IMR-90 (cell line): Measurements from ENCODE around the gene PLA2G2D. TPM values are rescaled to one million over a fixed set of nuclear protein-coding genes. Genes with fewer than 3 reads are reported as not detected.

Source experiments
- ATAC-seq: fragments of 200-7000 bp; cut with Tn5 transposase; 2 replicates; pipeline ENCODE4 v1.9.1; 2020; ENCODE audit warnings: low read depth, mild to moderate bottlenecking, moderate library complexity
- BruUV-seq: library from RNA; stranded (reverse); fragments of 400-500 nt; replicated peaks from 2 replicates; lab custom pipeline; 2021; lab: Mats Ljungman, UMichigan
- CTCF ChIA-PET: fragments of 300-600 bp; formaldehyde crosslinking; extraction: SDS; loops from one replicate; lab custom pipeline; 2021; ENCODE audit warnings: antibody characterized with exemption; lab: Yijun Ruan, JAX
- POLR2A ChIA-PET: fragments of 300-600 bp; sonication (Branson Sonifier 250); formaldehyde crosslinking; loops from one replicate; lab custom pipeline; 2022; ENCODE audit warnings: antibody characterized with exemption; ENCODE audit not compliant: unreplicated experiment; lab: Charles Lee
- DNase-seq: peaks from one replicate; pipeline ENCODE4 v3.0.0; 2013
- H2AFZ ChIP-seq: replicated peaks from 2 replicates; pipeline ENCODE3; 2013; ENCODE audit warnings: low read length, mild to moderate bottlenecking; ENCODE audit not compliant: poor library complexity
- H2AK5ac ChIP-seq: 2 replicates; pipeline ENCODE4 v1.6.1; 2013; ENCODE audit warnings: low read depth, low read length, inconsistent platforms
- H2AK9ac ChIP-seq: replicated peaks from 2 replicates; pipeline ENCODE3; 2013; ENCODE audit warnings: mild to moderate bottlenecking, low read depth, low read length, moderate library complexity; ENCODE audit not compliant: poor library complexity
- H2BK120ac ChIP-seq: 2 replicates; pipeline ENCODE4 v1.6.1; 2013; ENCODE audit warnings: low read depth, low read length, inconsistent platforms
- H2BK15ac ChIP-seq: 3 replicates; pipeline ENCODE4 v1.6.1; 2013; ENCODE audit warnings: low read depth, low read length, inconsistent platforms
- H2BK20ac ChIP-seq: 2 replicates; pipeline ENCODE4 v1.6.1; 2013; ENCODE audit warnings: low read depth, mild to moderate bottlenecking, inconsistent platforms, low read length, moderate library complexity
- H2BK5ac ChIP-seq: 2 replicates; pipeline ENCODE4 v1.6.1; 2013; ENCODE audit warnings: mild to moderate bottlenecking, low read depth, low read length, inconsistent platforms; ENCODE audit not compliant: poor library complexity, severe bottlenecking
- H3K14ac ChIP-seq: replicated peaks from 2 replicates; pipeline ENCODE4 v1.6.1; 2013; ENCODE audit warnings: low read depth, low read length, inconsistent platforms
- H3K18ac ChIP-seq: 2 replicates; pipeline ENCODE4 v1.6.1; 2013; ENCODE audit warnings: low read depth, low read length, control low read depth
- H3K23ac ChIP-seq: 2 replicates; pipeline ENCODE4 v1.6.1; 2013; ENCODE audit warnings: low read depth, low read length, inconsistent platforms
- H3K27ac ChIP-seq: 2 replicates; pipeline ENCODE4 v1.5.1; 2013; ENCODE audit warnings: mild to moderate bottlenecking, control low read depth, low read length; ENCODE audit not compliant: insufficient read depth
- H3K27me3 ChIP-seq: 2 replicates; pipeline ENCODE4 v1.6.1; 2013; ENCODE audit warnings: low read length; ENCODE audit not compliant: control insufficient read depth, insufficient read depth
- H3K36me3 ChIP-seq: 2 replicates; pipeline ENCODE4 v1.6.1; 2013; ENCODE audit warnings: low read length, mixed read lengths; ENCODE audit not compliant: control insufficient read depth, insufficient read depth
- H3K4ac ChIP-seq: 2 replicates; pipeline ENCODE4 v1.6.1; 2013; ENCODE audit warnings: low read depth, low read length, inconsistent platforms
- H3K4me1 ChIP-seq: 2 replicates; pipeline ENCODE4 v1.6.1; 2013; ENCODE audit warnings: low read length, mixed read lengths; ENCODE audit not compliant: control insufficient read depth, insufficient read depth
- H3K4me2 ChIP-seq: 2 replicates; pipeline ENCODE4 v1.6.1; 2013; ENCODE audit warnings: low read depth, mild to moderate bottlenecking, control low read depth, low read length, moderate library complexity
- H3K4me3 ChIP-seq: 2 replicates; pipeline ENCODE4 v1.5.1; 2013; ENCODE audit warnings: low read depth, mild to moderate bottlenecking, control low read depth, low read length, moderate library complexity; ENCODE audit not compliant: insufficient read depth
- H3K56ac ChIP-seq: 2 replicates; pipeline ENCODE4 v1.6.1; 2013; ENCODE audit warnings: low read length, inconsistent platforms; ENCODE audit not compliant: insufficient read depth; ENCODE audit errors: extremely low read depth
- H3K79me1 ChIP-seq, 2 experiments: 2 replicates each; pipeline ENCODE4 v1.6.1; 2013; ENCODE audit warnings: low read length in 2 of 2, inconsistent platforms in 1 of 2, low read depth in 1 of 2
- H3K9ac ChIP-seq: 2 replicates; pipeline ENCODE4 v1.6.1; 2013; ENCODE audit warnings: low read depth, low read length, control low read depth
- H3K9me1 ChIP-seq: 2 replicates; pipeline ENCODE4 v1.6.1; 2013; ENCODE audit warnings: low read length, inconsistent platforms; ENCODE audit not compliant: insufficient read depth
- H3K9me3 ChIP-seq: 2 replicates; pipeline ENCODE4 v1.6.1; 2013; ENCODE audit warnings: low read length; ENCODE audit not compliant: control insufficient read depth, insufficient read depth
- H4K20me1 ChIP-seq: 2 replicates; pipeline ENCODE4 v1.6.1; 2013; ENCODE audit warnings: low read length, inconsistent platforms; ENCODE audit not compliant: insufficient read depth
- H4K5ac ChIP-seq: 2 replicates; pipeline ENCODE4 v1.6.1; 2013; ENCODE audit warnings: mild to moderate bottlenecking, low read depth, low read length, control low read depth
- H4K8ac ChIP-seq, 2 experiments: 2 replicates each; pipeline ENCODE4 v1.6.1; 2013; ENCODE audit warnings: low read depth in 2 of 2, low read length in 2 of 2, control low read depth in 1 of 2, inconsistent platforms in 1 of 2
- H4K91ac ChIP-seq: 2 replicates; pipeline ENCODE4 v1.6.1; 2013; ENCODE audit warnings: low read depth, low read length, inconsistent platforms; ENCODE audit not compliant: insufficient read depth
- POLR2A ChIP-seq: IDR thresholded peaks from 2 replicates; pipeline ENCODE4 v1.6.1; 2012; ENCODE audit warnings: mild to moderate bottlenecking, low read depth, low read length
- RCOR1 ChIP-seq: IDR thresholded peaks from 2 replicates; pipeline ENCODE4 v1.6.1; 2012; ENCODE audit warnings: mild to moderate bottlenecking, low read length, improper control_type of control experiment; ENCODE audit not compliant: insufficient replicate concordance
- WGBS, 2 experiments: methylation state at CpG; one replicate each; pipeline versions ENCODE4 v1.1.5 to v1.1.7; 2013; ENCODE audit warnings: missing lambda C conversion rate in 2 of 2; ENCODE audit not compliant: insufficient read length in 1 of 2; ENCODE audit errors: extremely low coverage in 2 of 2; 5-methylcytosine and 5-hydroxymethylcytosine counted together
- dilution Hi-C: fragments of 300-500 bp; cut with HindIII; formaldehyde crosslinking; loops from one replicate; pipeline ENCODE4 v1.14.3; 2018; ENCODE audit warnings: low sequenced_read_pairs; ENCODE audit not compliant: unreplicated experiment
- in situ Hi-C: fragments of 300-500 bp; cut with MboI; formaldehyde crosslinking; loops from 3 replicates; pipeline ENCODE4 v1.14.3; 2019; ENCODE audit warnings: low sequenced_read_pairs, inconsistent platforms, mixed read lengths
- intact Hi-C: fragments of 100-400 bp; cut with micrococcal nuclease; formaldehyde crosslinking; loops from 2 replicates; pipeline ENCODE4 v1.10.0; 2022
- polyA plus RNA-seq, 3 experiments: library from polyadenylated mRNA; depleted of rRNA; stranded (reverse); fragments of >200 nt; gene quantifications; 2 replicates each; pipeline ENCODE4 v1.2.3, GENCODE V29; 2012; ENCODE audit warnings: low replicate concordance in 1 of 3
- total RNA-seq: library from RNA; depleted of rRNA; stranded (reverse); fragments of >200 nt; gene quantifications from 2 replicates; pipeline ENCODE4 v1.2.3, GENCODE V29; 2012

Gene PLA2G2D
- total and polyA plus RNA-seq, 2 of the 4 experiments (the other 2 are of a cell fraction) = not detected

DNA sequence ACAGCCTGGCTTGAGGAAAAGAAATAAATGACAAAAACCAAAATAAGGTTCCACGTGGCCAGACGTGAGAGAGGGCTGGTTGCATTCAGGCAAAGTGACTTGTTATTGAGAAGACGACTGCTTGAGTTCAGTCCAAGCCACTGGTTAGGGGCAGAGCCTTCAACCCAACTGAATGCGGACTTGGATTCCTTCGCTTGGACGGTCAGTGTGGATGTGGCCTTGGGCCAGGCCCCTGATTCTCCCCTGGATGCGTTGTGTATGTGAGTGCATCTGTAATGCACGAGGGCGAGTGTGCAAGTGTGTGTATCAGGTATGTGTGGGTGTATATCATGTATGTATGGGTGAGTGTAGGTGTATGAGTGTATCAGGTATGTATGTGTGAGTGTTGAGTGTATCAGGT, 21.7 kb upstream of the PLA2G2D start:
- no TSS peak for BruUV-seq
- 69% methylated on average over 3 of the region's 9 CpGs; no CpG with 5 or more reads in 1 of the 2 experiments for WGBS, 2 experiments
- Histone ChIP-seq H3K27ac (no peak overlapping the region), H3K14ac (no peak overlapping the region), H3K18ac (no peak overlapping the region), H3K4me3 (no peak overlapping the region), H3K4me1 (no peaks in the 10 kb centered on the region), H3K36me3 (no peaks in the 10 kb centered on the region), H3K27me3 (peaks cover 25% of the 10 kb centered on the region), H3K23ac (no peak overlapping the region), H4K8ac (no peak overlapping the region), H2BK5ac (no peak overlapping the region), H2BK120ac (no peak overlapping the region), H3K4ac (no peak overlapping the region), H2AK5ac (no peak overlapping the region), H2BK15ac (no peak overlapping the region), H4K20me1 (no peaks in the 10 kb centered on the region; the same call in 1 of the 2 replicates), H2BK20ac (no peak overlapping the region), H3K9ac (no peak overlapping the region), H3K9me3 (no peaks in the 10 kb centered on the region), H3K56ac (no peak overlapping the region), H3K4me2 (no peak overlapping the region), H2AFZ (no peak overlapping the region), H2AK9ac (no peak overlapping the region), H4K91ac (no peak overlapping the region), H4K5ac (no peak overlapping the region), H3K79me1 (no peaks in the 10 kb centered on the region), H3K9me1 (0 out of 2 replicates have a peak, but pooled peaks cover 3% of the 10 kb centered on the region)
- no peak for ATAC-seq
- in situ Hi-C loops (no loop called here), intact Hi-C loops (no loop called here), dilution Hi-C loops (no loop called here)
- no peak for TF ChIP-seq POLR2A
- TF ChIP-seq RCOR1 = no peak
- CTCF ChIA-PET = no interaction called here
- no peak for DNase-seq
- POLR2A ChIA-PET = no interaction called here
